ENCODE measurements around the gene CCDC57. TPM values are rescaled to one million over a fixed set of nuclear protein-coding genes. Genes with fewer than 3 reads are reported as not detected.

Gene CCDC57
- total RNA-seq, 2 donors from 2014 or later, result 11.9 to 17.2 TPM

- intact Hi-C loops (cut with DNase I), result no loop called here
- no peak for ATAC-seq
- DNase-seq, result peak; percentile 14
Measured at GRCh38 chr17:82085931-82086764, 126.5 kb downstream of the CCDC57 start.

DNA sequence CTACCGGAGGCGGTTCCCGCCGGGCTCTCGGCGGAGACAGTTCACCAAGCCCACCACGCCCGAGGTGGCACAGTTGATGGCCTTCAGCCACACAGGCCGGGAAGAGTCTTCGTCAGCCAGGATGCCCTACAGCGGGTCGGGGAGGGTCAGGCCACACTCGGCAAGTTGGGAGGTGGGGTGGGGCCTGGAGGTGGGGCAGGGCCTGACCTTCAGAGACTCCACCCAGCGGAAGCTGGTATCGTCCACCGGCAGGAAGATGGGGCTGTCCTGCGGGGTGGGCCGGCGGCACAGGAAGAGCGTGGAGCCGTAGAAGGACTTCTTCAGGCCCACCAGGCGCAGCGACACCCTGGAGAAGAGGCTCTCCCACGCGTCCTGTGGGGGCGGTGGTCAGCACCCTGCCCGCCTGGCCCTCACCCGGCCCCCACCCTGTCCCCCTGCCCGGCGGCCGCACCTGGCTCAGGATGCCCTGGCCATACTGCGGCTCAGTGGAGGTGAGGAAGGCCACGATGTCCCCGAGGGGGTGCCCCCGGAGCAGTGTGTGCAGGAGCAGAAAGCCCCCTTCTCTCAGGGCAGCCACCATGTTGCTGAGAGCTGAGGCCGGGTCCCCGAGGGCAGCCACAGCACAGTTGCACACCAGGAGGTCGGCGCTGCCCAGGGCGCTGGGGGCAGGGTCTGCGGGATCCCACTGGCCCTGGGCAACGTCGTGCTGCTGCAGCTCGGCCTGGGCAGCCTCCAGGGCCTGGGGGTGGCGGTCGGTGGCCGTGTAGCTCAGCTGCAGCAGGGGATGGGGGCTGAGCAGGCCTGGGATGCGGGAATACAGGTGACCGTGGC is 127.4 kb downstream of the CCDC57 start:
- intact Hi-C loops (cut with DNase I), result no loop called here
- ATAC-seq (no peak), DNase-seq (no peak)

DNA sequence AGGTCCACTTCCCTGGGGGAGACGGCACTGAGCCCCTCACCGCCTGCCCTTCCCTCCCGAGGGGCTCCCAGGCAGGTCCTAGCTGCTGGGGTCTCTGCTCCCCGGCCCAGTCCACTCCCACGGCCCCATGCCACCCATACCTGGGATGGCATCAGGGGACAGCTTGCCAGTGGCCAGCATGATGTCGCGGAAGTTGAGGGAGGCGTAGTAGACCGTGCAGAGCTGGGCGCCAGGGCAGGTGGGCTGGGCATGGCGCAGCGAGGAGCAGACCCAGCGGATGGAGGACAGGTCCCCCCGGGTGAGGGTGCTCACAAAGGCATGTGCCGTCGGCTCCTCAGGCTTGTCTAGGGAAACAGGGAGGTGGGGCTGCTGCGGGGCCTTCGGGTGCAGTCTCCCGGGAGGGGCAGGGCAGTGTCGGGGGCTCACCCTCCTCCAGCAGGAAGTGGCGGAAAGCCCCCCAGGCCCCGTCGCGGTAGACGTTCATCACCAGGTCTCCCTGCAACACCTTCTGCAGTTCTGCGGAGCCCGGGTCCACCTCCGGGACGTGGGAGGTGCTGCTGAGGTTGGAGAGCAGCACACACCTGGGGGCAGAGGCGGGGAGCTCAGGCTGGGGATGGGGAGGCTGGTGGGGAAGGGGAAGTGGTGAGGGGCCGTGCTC is 128.1 kb downstream of the CCDC57 start:
- ATAC-seq (no peak), DNase-seq (no peak)
- intact Hi-C loops (cut with DNase I), result no loop called here

DNA sequence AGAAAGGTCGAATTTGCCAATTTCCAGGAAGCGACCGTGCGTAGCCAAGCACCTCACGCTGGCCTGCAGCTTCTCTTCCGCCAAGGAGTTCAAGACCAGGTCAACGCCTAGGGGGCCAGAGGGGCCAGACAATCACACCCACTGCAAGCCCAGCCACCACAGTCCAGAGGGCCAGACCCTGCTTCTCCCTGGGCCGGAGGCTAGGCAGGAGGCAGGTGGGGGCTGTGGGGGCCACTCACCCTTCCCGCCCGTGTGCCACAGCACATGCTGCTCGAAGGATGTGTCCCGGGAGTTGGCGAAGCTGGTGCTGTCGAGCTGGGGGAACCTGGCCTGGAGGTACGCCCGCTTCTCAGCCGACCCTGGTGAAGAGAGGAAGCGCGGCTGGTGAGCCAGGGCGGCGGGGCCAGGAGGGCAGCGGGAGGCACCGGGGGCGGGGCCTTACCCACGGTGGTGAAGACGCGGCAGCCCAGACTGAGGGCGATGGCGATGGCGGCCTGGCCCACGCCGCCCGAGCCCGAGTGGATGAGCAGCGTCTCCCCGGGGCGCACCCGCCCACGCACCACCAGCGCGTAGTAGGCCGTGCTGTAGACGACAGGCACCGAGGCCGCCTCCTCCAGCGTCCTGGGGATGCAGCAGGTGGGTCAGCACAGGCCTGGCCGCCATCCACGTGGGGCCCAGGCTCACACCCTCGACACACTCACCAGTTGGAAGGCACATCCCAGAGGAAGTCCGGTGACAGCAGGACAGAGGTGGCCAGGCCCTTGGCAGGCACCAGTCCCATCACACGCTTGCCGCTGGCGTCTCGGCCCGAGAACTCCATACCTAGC is 128.9 kb downstream of the CCDC57 start:
- intact Hi-C loops (cut with DNase I), result no loop called here
- DNase-seq, result no peak
- ATAC-seq, result no peak

DNA sequence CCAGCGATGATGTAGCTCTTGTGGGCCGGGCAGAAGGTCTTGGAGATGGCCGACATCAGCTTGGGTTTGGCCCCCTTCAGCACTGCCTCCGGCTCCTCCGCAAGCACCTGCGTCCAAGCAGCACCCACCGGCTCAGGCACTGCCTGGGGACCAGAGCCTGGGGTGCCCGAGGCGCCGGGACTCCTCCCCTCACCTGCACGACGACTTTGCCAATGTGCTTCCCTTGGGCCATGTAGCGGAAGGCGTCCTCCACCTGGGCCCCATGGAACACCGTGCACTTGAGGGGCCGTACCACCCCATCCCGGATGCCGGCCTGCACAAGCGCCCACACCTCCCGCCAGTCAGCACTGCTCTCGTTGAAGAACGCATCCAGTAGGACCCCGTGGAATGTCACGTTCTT is 129.6 kb downstream of the CCDC57 start:
- no peak for DNase-seq
- intact Hi-C loops (cut with DNase I), result no loop called here
- no peak for ATAC-seq

- DNase-seq (no peak), ATAC-seq (no peak)
- intact Hi-C loops (cut with DNase I), result no loop called here
Measured at GRCh38 chr17:82082456-82082855, 130.2 kb downstream of the CCDC57 start.

DNA sequence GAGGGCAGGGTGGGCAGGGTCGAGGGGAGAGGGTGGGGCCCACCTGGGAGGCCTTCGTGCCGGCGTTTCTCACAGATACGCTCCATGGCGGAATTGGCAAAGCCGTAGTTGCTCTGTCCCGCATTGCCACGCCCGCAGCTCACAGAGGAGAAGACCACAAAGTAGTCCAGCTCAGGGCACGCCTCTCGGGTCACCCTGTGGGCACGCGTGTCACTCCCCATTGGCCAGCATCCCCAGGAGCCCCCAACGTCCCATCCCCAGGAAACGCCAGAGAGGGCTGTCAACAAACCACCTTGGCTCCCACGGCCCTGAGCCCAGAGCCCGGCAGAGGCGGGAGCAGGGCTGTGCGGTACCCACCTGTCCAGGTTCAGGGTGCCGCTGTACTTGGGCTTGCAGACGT is 130.7 kb downstream of the CCDC57 start:
- intact Hi-C loops (cut with DNase I), result no loop called here
- ATAC-seq (no peak), DNase-seq (no peak)

GRCh38 chr17:82081546-82081945 is 131.1 kb downstream of the CCDC57 start:
- intact Hi-C loops (cut with DNase I), result no loop called here
- ATAC-seq (no peak), DNase-seq (no peak)

GRCh38 chr17:82080789-82081464 is 131.7 kb downstream of the CCDC57 start:
- ATAC-seq, result no peak
- no peak for DNase-seq
- intact Hi-C loops (cut with DNase I), result no loop called here

- intact Hi-C loops (cut with DNase I), result no loop called here
- DNase-seq (no peak), ATAC-seq (no peak)
Measured at GRCh38 chr17:82080048-82080788, 132.4 kb downstream of the CCDC57 start.

DNA sequence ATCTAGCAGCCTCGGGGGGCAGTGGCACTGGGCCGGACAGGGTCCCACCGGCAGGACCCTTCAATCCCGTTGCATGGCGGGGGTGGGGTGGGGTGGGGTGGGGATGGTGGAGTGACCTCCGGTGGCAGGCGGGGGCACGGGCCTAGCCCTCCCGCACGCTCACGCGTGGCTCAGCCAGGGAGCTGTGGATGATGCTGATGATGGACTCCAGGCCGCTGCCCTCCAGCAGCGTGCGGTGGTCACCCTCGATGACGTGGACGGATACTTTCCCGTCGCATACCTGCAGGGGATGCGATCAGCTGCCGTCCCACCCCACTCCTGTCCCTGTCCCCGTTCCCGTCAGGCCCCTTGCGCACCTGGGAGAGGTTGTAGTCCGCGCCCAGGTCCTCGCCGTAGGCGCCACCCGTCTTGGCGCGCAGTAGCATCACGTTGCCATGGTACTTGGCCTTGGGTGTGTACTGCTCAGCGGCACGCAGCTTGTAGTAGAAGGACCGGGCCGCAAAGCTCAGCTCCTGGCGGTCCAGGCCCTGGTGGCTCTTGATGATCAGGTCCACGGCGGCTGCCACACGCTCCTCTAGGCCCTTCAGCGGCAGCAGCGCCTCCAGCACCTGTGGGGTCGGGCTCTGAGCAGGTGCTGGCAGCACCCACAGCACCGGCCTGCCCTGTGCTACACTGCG is 133.5 kb downstream of the CCDC57 start:
- ATAC-seq (no peak), DNase-seq (no peak)
- intact Hi-C loops (cut with DNase I), result no loop called here

GRCh38 chr17:82078433-82078832 is 134.2 kb downstream of the CCDC57 start:
- no peak for ATAC-seq
- intact Hi-C loops (cut with DNase I), result no loop called here
- no peak for DNase-seq

GRCh38 chr17:82077617-82078358 is 134.9 kb downstream of the CCDC57 start:
- DNase-seq (peak; percentile 68), ATAC-seq (peak; percentile 1 to 63)
- intact Hi-C loops (cut with DNase I), result no loop called here

- intact Hi-C loops (cut with DNase I), result no loop called here
- ATAC-seq, result peak; percentile 7 to 20
Measured at GRCh38 chr17:82076785-82077591, 135.7 kb downstream of the CCDC57 start.

GRCh38 chr17:82076018-82076784 is 136.4 kb downstream of the CCDC57 start:
- DNase-seq (no peak), ATAC-seq (no peak)
- intact Hi-C loops (cut with DNase I), result no loop called here

More at GRCh38 chr17:82076785-82077591, 135.7 kb downstream of the CCDC57 start:
- DNase-seq, result no peak
